ENCODE results near the gene C10orf143.
A peak's percentile ranks its signal among the peaks of the same experiment; 100 is the strongest.
"Not testable (repeated sequence)": the region's sequence is repeated elsewhere in the genome, so short reads cannot be mapped to it uniquely, and the experiment has no call there.

The C10orf143 gene

DNA sequence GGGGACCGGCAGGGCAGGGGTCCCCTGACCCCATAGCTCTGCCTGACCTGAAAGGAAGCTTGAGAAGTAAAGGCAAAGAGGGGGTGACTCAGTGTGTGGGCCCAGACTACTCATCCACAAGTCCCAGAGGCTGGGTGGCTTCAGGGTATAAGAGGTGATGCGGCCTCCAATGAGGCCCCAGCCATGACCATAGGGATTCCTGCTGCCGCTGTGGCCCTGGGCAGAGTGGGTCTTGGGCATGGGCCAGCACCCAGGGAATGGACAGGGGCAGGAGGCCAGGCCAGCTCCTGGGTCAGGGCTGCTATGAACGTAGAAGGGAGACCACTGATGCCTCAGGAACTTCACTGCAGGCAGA is 82.2 kb downstream of the C10orf143 start:
- DNase-seq (ENCODE audit: low read depth), result no peak

DNA sequence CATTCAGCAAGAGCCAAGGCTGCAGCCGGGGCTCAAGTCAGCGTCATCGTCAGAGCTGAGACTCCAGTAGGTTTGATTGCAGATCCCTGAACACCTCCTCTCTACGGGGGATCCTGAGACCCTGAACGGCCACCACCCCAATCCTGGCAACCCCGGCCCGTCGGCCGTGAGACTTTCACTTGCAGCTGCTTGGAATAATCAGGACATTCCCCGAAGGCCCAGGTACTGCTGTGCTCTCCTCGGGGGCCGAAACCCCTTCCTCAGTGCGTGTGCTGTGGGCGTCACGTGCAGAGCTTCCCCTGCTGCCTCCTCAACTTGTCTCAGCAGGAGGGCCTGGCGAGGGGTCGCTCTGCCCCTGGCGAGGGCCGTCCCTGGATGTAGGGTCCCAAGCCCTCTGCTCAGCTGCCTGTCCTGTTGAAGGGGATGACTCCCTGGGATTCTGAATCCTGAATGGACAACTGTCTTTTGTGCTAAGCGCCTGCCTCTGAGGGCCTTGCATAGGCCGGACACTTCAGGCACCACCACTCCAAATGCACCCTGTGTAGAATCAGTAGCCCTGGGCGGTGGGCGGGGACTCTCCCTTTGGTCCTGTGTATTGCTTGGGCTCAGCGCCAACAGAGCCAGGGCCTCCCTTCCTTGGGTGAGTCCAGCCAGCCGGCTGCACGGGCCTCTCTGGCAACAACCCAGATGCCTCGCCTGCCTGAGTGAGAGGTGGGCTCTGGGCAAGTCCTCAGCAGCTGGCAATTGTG is 82.7 kb downstream of the C10orf143 start:
- no peak for DNase-seq (ENCODE audit: low read depth)

DNA sequence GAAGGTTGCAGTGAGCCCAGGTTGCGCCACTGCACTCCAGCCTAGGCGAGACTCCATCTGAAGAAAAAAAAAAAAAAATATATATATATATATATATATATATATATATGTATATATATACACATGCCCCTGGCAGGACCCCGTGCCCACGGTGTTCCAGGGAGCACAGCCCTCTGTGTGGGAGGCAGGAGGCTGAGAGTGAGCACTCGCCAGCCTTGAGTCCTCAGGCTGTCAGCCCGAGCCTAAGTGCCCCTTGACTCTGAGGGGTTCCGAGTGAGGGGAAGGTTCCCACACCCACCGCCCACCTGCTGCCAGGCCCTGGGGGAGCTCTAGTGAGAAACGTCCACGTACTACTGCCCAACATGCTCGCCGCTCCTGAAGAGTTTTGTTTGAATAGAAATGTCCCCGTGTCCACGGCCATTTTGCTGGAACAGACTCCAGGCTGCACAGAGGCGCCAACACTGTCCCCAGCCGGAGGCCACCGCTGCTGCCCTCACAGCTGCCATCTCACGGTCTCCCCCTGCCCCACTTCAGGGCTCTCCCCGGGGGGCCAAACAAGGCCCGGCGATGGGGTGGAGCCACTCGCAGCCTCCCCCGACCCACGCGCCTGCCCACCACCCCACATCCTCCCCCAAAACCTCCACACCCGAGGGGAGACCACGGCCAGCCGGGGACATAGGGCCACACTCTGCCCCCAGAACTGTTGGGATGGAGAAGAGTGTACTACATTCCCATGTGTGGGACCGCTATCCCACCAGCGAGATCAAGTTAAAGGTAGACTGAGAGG is 83.8 kb downstream of the C10orf143 start:
- no peak for DNase-seq (ENCODE audit: low read depth)

- DNase-seq (ENCODE audit: low read depth), result no peak
These were observed 84.7 kb downstream of the C10orf143 start for GRCh38 chr10:130025811-130026485.

- DNase-seq (ENCODE audit: low read depth), result no peak
These were observed 85.3 kb downstream of the C10orf143 start for GRCh38 chr10:130025326-130025725.

GRCh38 chr10:130024779-130025325 is 85.8 kb downstream of the C10orf143 start:
- DNase-seq (ENCODE audit: low read depth), result no peak

DNA sequence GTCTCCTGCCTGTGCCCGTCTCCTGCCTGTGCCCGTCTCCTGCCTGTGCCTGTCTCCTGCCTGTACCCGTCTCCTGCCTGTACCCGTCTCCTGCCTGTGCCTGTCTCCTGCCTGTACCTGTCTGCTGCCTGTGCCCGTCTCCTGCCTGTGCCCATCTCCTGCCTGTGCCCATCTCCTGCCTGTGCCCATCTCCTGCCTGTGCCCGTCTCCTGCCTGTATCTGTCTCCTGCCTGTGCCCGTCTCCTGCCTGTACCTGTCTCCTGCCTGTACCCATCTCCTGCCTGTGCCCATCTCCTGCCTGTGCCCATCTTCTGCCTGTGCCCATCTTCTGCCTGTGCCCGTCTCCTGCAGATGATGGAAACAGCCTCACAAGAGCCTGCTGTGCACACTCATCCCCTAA is 86.3 kb downstream of the C10orf143 start:
- DNase-seq (ENCODE audit: low read depth), result not testable (repeated sequence)

GRCh38 chr10:130023454-130024230 is 87.0 kb downstream of the C10orf143 start:
- DNase-seq (ENCODE audit: low read depth), result no peak

GRCh38 chr10:130022511-130023299 is 87.9 kb downstream of the C10orf143 start:
- DNase-seq (ENCODE audit: low read depth), result peak; percentile 55

- DNase-seq (ENCODE audit: low read depth), result no peak
These were observed 88.5 kb downstream of the C10orf143 start for GRCh38 chr10:130022086-130022485.

- DNase-seq (ENCODE audit: low read depth), result peak; percentile 60
These were observed 89.2 kb downstream of the C10orf143 start for GRCh38 chr10:130021383-130021950.

- DNase-seq (ENCODE audit: low read depth), result no peak
These were observed 89.8 kb downstream of the C10orf143 start for GRCh38 chr10:130020651-130021382.

DNA sequence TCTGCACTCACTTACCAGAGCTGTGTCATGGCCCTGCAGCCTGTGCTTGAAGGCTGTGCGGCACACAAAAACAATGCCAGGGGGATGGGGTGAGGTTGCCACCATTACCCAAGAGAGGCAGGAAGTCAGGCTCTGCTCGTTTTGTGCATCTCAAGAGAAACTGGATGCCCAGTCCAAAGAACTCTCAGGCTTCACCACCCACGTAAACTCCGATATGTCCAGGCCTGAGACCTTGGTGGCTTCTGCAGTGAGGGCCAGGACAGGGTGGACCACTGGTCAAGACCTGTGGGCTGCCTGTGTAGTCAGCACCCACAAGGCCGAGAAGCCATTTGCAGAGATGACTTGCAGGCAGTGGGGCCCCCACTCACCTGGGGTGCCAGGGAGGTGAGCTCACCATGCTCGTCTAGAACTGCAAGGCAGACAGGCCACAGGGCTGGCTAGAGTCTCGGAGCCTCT is 91.9 kb downstream of the C10orf143 start:
- no peak for DNase-seq (ENCODE audit: low read depth)

DNA sequence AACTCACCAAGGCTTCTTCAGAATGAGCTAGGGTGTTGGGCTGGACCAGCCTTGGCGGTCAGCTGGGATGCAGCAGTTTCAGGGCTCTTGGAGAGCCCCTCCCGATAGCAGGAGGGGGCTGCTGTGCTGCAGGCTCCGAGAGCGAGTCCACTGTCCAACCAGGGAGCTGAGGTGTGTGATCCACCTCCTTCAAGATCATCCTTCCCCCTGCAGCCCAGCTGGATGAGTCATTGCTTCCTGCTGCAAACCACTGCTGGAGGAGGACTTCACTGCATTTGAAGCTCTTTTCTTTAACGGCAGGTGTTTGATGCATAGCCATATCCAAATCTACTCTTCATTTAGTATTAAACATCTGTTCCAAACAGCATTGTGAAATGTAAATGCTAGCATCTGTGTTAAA is 92.4 kb downstream of the C10orf143 start:
- peak; percentile 28 for DNase-seq (ENCODE audit: low read depth)

GRCh38 chr10:130017631-130018022 is 93.0 kb downstream of the C10orf143 start:
- no peak for DNase-seq (ENCODE audit: low read depth)

DNA sequence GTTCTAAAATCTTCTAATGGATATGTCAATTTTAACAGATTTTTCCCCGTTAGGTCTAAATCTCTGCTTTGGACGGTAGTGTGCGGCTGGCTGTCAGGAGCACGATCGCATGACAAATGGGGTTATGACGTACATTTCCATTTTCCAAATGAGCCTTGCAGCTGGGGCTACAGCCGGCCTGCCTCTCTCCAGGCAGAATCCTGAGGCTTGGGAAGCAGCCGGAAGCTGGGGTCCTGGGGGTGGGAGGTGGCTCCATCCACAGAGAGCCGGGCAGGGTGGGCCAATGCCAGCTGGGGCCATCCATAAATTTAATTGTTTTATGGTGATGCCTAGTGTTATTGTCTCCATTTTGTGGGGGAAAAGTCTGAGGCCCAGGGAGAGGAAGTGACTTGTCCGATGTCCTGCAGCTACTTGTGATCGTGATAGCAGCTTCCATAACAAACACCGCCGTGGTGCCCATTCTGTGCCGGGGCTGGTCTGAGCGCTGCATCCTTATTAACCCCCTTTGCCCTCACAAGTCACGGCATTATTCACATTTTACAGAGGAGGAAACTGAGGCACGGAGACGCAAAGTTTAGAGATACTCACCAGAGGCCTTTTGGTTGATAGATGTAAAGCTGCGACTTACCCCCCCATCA is 93.5 kb downstream of the C10orf143 start:
- no peak for DNase-seq (ENCODE audit: low read depth)

- no peak for DNase-seq (ENCODE audit: low read depth)
These were observed 94.5 kb downstream of the C10orf143 start for GRCh38 chr10:130016095-130016494.

DNA sequence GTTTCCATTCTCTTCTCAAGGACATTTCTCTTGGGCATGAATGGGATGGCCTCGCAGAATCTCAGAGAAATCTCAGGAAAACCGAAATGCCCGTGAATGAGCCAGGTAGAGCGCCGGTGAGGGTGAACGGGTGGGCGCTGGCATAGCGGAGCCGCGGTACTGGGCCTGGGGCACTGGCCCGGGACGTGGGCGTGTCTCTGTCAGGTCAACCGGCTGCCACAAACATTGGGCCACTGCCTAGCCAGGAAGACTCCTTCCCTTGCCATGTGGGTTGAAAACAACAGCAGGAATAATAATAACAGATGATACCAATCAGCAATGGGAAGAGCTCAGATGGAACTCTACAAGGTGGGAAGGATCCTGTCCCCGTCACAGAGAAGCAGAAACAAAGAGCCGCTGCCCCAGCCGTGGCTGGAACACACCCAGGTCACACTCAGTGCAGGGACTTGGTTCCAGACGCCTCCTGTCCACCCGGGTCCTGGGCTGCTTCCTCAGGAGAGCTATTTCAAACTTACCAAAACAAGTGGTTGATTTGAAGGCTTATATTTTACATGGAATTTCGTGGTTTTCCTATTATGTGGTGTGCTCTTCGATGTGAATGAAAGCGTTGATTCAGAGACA is 95.4 kb downstream of the C10orf143 start:
- DNase-seq (ENCODE audit: low read depth), result no peak

All from non-pigmented ciliary epithelial cell (primary cell).